GM19372 (cell line): ENCODE measurements around the gene LSM10.

ENCODE experiments used
- ATAC-seq: cut with Tn5 transposase; IDR thresholded peaks from one replicate; pipeline ENCODE4 v1.9.1; 2021; ENCODE audit warnings: mild to moderate bottlenecking, low read depth, moderate library complexity; ENCODE audit not compliant: unreplicated experiment

LSM10 gene

DNA sequence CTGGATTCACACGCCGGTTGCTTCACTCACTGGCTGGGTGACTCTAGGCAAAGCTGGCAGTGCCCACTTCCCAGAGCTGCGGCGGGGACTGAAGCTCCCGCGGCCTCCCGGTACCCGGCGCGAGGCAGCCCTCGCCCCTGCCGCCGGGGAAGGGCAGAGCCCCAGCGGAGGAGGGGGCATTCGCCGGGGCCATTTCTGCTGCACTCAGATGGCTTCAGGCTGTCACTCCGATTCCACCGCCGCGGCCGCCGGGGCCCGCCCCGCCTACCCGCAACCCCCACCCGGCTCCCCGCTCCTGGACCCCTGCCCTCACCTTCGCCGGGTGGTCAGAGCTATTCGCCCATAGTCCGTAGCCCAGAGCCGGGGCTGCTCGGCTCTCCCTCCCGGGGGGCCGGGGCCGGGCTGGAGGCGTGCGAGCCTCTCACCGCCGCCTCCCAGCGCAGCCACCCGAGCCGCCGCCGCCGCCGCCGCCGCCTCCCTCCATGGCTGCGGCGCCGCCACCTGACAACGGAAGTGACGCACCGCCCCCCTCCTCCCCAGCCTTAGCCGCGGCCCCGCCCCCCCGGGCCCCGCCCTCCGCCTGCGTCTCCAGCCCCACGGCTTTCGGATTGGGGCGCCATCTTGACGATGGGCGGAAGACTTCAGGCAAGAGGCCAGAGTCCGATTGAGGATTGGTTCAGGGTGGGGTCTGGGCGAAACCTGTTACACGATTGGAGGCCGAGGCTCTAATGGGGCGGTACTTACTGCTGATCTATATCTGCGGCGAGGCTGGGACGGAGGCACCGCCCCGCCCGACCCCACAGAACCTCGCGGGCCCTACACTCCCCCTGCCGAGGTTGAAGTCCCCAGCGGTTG is 12.1 kb downstream of the LSM10 start, which contains the start of gene STK40:
Gene STK40, minus strand, starts transcription at position 515 of the 855 bp plus-strand sequence. CDS start 24,592 bp downstream, outside the sequence.
- peak; percentile 84 for ATAC-seq

DNA sequence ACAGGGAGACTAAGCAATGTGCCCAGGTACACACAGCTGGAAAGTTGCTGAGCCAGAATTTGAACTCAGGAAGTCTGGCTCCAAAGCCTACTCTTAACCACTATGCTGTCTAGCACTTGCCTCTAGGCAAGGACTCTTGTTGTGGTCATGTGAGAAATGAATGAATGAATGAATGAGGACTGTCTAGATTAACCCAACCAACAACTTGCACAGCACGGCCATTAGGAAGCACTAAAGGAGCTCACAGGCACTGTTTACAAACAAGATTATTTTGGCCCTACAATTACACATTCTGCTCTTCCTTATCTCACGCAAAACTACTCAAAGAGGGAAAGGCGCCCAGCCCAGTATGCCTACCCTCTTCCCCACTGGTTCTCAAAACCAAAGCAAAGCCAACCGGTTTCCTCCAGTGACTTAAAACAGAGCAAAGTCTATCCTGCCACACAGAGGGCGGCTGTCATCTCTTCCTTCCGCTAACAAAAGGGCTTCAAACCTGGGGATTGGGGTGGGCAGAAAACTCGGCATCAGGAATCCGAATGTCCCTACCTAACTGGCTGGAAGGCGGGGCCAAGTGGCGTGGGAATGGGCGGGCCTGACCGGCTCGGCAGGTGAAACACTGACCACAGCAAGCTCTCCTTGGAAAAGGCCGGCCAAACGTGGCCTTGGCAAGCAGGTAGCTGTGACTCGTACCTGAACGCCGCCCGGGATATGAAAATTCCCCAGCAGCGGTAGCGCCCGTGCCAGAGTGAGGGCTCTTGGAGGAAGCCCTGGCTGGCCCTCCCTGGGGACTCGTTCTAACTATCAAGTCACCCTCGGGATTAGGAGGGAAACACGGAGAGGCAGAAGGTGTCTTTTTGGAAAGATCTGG is 12.9 kb downstream of the LSM10 start:
- ATAC-seq: no peak

DNA sequence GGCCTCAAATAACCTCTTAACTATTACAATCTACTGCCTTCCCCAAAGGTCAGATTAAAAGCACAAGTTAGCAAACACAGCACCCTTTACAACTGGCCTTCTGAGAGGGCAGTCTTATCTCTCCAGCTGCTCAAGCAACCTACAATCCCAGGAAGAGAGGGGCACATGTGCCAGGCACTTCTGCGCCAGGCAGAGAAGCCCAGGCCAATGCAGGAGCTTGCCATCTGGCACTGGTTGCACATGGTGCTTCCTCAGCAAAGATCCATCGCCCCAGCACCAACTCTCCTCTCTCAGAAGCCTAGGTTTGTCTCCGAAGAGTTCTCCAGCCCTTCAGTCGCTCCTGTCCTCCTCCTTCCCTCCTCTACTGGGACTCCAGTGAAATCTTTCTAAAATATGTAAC is 14.5 kb downstream of the LSM10 start:
- no peak for ATAC-seq

DNA sequence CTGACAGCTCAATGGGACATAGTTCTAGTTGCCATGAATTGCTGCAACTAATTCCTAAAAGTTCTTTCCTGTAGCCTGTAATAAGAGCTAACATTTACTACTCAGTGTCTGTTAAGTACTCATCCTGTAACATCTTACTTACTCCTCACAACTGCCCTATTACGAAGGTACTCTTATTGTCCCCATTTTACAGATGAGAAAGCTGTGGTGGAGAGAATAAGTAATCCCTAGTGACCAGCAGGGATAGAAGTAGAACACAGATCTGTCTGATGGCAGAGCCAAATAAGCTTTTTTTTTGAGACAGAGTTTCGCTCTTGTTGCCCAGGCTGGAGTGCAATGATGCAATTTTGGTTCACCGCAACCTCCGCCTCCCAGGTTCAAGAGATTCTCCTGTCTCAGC is 15.0 kb downstream of the LSM10 start:
- no peak for ATAC-seq

DNA sequence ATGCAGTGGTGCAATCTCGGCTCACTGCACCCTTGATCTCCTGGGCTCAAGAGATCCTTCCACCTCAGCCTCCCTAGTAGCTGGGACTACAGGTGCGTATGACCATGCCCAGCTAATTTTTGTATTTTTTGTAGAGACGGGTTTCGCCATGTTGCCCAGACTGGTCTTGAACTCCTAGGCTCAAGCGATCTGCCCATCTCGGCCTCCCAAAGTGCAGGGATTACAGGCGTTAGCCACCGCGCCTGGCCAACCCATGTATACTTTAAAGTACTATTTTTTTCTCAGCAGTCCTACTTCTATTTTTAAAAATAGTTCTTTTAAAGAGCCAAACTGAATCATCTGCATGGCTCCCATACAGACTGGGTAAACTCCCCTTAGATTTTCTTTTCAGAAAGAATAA is 15.5 kb downstream of the LSM10 start:
- no peak for ATAC-seq

DNA sequence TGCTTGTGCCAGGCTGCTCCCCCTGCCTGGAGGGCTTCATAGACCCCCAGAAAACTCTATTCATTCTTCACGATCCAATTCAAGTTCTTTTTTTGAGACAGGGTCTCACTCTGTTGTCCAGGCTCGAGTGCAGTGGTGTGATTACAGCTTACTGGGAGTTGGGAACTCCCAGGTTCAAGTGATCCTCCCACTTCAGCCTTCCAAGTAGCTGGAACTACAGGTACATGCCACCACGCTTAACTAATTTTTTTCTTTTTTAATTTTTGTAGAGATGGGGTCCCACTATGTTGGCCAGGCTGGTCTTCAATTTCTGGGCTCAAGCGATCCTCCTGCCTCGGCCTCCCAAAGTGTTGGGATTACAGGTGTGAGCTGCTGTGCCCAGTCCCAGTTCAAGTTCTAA is 16.3 kb downstream of the LSM10 start:
- no peak for ATAC-seq

DNA sequence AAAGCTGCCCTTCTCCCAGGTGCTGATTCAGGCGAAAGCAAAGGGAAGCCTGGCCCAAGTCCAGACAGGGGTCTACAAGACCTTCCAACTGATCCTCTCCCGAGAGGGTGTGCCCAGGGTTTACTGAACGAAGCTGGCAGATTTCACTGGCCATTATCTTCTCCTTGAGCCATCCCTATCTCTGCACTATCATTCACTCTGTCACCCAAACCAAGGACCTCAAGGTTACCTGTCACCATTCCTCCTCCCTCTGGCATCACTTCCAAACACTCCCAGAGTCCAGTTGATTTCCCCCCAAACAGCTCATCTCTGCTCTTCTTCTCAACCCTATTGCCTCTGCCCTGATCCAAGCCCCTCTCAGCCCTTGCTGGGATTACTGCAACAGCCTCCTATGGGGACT is 16.9 kb downstream of the LSM10 start:
- no peak for ATAC-seq

DNA sequence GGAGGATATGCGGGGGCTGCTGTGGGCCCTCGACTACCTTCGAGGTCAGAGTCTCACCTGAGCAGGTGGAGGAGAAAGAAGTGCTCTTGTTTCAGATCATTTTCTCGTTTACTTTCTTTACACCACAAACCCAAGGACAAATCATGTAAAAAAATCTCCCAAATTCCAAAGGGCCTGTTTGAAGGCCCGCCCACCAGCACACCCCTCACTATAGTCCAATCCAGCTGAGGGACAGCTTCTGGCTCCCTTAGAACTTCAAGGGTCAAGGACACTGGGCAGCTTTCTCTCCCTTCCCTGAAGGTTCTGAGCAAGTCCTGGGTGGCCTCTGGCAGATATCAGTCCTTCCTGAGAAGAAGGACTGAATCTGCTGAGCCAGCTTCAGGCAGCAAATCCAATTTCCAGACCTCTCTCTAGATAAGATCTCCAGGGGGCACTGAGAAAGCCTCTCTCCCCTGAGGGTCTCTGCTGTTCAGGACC is 17.5 kb downstream of the LSM10 start:
- ATAC-seq: no peak

DNA sequence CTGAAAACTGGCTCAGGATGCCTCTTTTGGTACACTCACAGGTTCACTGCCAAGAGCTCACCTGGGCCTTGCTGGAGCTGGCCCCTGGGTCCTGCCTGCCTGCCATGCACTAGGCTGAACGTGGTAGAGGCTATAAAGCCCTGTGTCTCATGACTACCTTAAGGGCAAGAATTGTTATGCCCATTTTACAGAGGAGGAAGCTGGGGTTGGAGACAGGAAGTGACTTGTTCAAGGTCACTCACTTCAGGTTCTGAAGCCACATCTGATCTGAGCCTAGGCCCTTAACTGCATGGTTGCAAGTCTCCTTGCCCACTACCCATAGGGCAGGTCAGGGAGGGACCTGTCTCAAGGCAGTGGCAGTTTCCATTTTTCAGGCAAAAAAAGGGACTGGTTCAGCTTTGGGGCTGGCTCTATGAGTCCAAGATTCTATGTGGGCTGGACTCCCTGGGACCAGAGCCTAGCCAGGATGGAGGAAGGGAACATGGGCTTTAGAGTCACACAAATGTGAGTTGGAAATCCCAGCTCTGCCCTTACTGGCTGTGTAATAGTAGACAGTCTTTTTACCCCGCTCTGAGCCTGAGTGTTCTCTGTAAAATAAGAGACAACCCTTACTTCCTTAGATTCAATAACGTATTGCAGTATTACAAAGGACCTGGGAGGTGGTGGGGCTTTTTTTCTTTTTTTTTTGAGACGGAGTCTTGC is 19.8 kb downstream of the LSM10 start:
- no peak for ATAC-seq

DNA sequence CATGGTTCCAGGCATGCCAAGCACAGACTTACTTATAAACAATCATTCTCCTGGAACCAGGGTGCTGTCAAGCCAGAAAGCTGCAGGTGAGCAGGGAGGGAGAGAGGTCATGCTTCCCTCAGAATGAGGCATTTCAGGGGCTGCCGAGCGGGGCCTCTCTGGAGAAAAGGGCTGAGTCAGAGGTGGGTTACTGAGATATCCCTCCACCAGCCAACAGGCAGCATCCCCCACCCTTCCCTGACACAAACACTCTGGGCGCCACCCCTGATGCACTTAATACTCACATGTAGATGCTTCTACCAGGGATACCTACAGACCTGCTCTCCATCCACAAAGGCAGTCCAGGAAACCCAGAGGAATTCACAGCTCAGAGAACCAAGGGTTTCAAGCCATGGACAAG is 25.1 kb downstream of the LSM10 start:
- no peak for ATAC-seq

DNA sequence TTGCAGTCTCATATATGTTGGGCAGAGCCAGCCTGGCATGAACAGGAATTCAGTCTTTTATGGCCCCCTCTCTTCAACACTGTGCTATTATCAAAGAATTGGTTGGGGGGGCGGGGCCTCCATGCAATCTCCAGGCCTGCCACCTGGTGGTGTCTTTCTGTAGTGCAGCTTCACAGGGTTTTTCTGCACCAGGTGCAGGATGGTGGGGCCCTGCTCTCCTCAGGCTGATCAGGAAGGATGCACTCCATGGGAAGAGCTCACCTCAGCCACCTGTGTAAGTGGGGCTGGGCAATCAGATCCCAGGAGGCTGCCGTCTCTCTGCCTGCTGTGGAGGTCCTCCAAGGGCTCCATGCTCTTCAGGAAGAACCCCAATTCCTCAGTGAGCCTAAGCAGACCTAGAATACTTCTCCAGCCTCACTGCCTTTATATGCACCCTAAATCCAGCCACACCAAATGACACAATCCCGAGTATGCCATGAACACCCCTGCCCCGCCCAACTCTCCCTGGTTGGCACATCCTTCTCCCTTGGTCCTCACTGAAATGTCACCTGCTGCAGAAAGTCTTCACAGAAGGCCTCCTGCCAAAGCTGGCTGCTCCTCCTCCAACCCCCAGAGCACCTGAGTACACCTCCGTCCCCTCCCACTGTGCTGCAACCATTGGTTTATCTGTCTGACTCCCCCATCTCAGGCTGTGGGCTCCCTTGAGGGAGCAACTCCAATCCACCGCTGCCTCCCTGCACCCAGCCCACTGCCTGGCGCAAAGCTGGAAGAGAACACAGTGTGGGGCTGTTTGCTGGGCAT is 28.4 kb downstream of the LSM10 start:
- ATAC-seq: no peak

DNA sequence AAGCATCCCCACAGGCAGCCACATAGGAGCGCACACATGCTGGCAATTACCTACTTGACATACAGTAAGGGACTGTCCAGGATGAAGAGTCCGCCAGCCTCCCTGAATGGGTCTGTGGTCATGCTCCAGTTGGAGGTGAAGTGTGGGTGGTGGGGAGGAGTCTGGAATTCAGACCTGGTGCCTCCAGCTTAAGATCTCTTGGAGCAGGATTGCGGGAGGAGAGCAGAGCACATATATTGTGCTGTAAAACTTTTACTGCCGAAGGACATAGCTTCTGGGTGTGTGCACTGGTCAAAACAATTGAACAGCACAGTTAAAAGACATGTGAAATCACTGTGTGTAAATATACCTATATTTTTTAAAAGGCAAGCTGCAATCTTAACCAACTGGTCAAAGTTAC is 29.9 kb downstream of the LSM10 start:
- ATAC-seq: no peak

DNA sequence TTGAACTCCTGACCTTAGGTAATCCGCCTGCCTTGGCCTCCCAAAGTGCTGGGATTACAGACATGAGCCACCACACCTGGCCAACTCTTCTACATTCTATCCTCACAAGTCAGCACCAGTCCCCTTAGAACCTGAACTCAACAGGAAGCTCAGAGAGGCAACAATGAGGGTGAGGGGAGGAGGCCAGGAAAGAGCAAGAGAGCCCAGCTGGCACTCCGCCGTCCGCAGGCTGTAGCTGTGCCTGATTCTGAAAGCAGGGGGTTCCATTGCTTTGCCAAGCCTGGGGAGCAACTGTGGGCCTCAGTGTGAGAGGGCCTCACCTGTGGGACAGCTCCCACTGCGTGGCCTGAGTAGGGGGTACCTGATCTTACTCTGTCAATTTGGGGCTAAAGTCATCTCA is 30.6 kb downstream of the LSM10 start:
- no peak for ATAC-seq

DNA sequence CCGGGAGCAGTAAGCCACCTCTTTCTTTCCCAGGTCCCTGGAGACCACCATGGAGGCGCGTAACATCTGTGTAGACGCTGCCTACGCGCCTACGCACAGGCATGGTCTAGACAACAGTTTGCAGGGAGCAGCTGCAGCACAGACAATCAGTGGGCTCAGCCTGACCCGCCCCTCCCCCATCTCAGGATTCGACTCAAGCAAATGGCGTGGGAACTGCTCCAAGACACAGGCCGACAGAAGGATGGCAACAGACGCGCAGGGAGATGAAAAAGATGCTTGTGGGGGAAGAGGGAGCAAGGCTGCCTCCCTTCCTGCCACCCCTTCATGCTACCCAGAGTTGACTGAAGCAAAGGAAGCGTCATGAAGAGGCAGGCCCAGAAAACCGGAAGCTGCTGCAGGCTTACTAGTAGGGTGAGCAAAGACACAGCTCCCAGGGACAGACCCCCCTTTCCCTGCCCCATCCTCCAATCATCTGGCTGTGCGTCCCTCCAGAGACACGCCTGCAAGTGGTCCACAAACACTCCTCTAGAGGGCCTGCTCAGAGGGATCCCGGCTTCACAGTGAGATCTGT is 31.5 kb downstream of the LSM10 start:
- no peak for ATAC-seq

DNA sequence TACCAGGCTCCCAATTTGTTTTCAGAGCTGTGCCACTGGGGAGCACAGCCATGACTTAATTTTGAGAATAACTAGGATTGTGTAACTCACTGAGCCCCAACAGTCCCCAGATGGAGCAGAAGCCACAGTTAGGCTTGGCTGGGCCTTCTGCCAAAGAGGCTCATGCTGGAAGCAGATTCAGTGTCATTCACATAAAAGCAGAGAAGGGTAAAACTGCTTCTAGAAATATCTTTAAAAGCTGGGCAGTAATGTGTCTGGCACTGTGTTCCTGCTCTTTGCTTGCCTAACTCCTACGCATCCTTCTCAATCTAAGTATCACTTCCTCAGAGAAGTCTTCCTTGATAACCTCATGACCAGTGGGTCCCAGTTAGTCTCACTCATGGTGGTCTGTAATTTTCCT is 32.3 kb downstream of the LSM10 start:
- no peak for ATAC-seq

DNA sequence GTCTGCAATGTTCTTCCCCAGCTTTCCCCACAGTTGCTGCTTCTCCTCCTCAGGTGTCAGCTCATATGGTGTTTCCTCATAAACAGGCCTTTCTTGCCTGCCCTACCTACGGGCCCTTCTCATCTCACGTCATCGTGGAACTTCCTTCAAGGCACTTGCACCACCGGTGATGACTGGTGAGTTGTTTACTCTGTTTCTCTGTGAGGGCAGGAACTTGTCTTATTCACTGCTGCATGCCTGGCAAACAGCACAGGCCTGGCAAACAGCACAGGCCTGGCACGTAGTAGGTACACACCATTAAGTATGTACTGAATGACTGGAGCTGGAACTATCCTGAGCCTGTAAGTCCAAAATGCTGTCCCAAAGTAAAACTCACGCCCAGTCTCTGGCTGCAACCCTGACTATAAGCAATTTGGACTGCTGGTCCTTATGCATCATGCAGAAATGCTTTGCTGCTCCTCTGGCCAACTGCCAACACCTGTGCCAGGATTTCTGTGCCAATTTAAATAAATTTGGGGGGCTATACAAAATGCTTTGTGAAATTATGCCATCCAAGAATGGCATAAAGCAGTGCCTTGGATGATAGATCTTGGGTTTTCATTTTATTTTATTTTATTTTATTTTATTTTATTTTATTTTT is 37.7 kb downstream of the LSM10 start:
- no peak for ATAC-seq

DNA sequence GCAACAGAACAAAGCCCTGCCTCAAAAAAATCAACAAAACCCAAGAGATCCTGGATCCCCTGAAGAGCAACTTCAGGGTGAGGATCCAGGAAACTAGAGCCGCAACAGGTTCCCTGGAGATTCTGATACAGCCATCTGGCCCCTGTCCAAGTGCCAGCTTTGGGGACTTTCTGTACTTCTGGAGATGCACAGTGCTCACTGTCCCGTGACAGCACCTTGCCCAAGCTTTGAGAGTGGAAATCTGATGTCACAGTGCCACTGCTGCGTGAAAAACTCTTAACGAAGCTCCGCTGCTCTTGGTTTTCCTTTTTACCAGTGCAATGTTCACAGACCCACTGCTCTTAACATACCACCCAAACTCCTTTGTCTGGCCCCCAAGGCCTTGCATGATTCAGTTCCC is 38.3 kb downstream of the LSM10 start:
- ATAC-seq: no peak

DNA sequence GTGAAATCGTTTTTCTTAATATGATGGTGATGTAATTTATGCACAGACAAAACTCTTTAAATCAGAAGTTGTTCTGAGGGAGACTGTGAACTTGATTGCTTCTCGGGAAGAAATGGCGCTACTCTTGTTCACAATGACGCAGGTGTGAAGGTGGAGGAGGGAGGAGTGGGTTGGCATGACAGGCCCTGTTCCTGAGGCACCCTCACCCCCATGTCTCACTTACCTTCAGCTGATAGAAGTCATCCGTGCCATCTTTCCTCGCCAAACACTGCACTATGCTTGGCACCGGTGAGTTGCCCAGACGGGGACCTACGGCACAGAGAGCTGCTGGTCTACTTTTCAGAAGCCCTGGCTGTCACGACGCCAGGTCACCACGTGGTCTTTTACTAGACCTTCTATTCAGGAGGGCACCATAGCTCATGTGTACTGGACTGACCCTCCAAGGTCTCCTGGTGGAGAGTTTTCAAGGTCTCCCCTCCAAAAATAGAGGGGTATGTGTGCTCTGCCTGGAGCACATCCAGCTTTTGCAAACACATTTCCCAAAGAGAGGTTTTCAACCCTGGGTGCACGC is 39.1 kb downstream of the LSM10 start:
- ATAC-seq: no peak

DNA sequence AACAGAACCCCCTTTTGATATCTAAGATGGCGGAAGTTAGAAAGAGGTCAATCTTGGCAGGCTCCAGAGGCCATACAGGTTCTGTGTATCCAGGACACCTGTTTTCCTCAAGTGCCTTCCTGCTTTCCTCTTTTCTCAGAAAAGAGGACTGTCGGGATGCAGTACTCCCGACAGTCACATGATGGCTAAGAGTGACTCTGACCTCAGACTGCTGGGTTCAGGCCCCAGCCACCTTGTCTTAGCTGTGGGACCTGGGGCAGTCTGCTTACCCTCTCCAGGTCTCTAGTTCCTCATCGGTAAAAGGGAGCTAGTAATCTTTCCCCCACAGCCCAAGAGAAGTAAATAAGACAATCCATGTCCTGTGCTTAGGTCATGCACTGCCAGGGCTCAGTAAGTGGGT is 41.9 kb downstream of the LSM10 start:
- no peak for ATAC-seq
